ENCODE data around the gene OTULINL. TPM values are rescaled to one million over a fixed set of nuclear protein-coding genes. Genes with fewer than 3 reads are reported as not detected.

Gene OTULINL
- total and polyA plus RNA-seq, 2 of the 8 experiments (the other 6 are each of a cell fraction or from before 2014, with no cell fraction given): 3.1 to 8.3 TPM

DNA sequence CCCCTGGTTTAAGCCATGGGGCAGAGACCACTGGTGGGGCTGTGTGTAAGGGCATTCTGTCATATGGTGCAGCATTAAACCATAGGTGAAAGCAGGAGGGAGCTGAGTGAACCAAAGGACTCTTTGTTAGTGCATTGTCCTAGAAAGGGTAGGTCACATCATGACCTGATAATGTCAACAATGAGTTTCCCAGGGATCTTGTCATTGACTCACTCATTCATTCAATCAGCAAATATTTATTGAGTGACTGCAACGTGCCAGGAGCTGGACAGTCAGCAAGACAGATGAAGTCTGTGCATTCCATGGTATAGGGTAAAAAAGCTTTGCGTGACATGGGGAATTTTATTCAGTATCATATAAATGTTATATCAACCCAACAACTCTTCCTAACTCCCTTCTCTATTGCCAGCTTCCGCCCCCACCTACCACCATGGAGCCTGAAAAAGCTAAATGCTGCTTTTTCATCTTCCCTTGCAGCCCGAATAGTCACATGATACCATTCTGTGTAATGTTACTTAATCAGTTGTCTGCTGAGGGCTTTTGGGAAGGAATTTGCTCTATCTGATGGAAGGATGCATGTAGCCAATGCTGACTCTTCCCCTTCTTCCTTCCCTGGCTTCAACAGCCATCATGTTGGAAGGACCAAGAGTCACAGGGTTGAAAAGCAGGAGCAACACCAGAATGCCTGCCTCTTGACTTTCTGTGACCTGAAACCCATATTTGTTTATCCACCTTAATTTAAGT is 11.5 kb upstream of the OTULINL start:
- POLR2A ChIA-PET (ENCODE audit: partially characterized antibody): interaction anchor here (1.3 kb wide), 1 partner anchor 12 kb away, joined by 3 read pairs; the partner anchor contains the start of gene OTULINL
- no peak for FAIRE-seq
- H3K4me3 ChIP-seq (ENCODE audit: extremely low read depth in 1 of 4, insufficient read depth in 2 of 4, low read depth in 3 of 4, low read length in 4 of 4): no peak overlapping the region

More for the DNA sequence above, 11.5 kb upstream of the OTULINL start:
- Histone ChIP-seq H3K79me2 (ENCODE audit: control insufficient read depth in 1 of 2, insufficient read depth in 2 of 2, low read length in 2 of 2) (no peaks in the 10 kb centered on the region), H3K14ac (ENCODE audit: insufficient read length) (no peak overlapping the region), H3K27me3 (replicated peaks in 1 of 4; ENCODE audit: control insufficient read depth in 3 of 4, extremely low read depth in 1 of 4, insufficient read depth in 3 of 4, low read length in 3 of 4) (no peaks in the 10 kb centered on the region), H2BK120ac (replicated peaks; ENCODE audit: low read depth, low read length) (no peak overlapping the region), H4K91ac (replicated peaks; ENCODE audit: insufficient read length, low read length) (no peak overlapping the region), H3K4ac (replicated peaks; ENCODE audit: insufficient read length, low read depth, low read length) (no peak overlapping the region), H2AK5ac (ENCODE audit: low read depth, low read length) (no peak overlapping the region), H3K27ac (ENCODE audit: low read depth, low read length) (no peak overlapping the region), H3K4me2 (ENCODE audit: insufficient read depth in 1 of 2, low read depth in 2 of 2, low read length in 2 of 2) (no peak overlapping the region), H3K23me2 (ENCODE audit: low read depth, low read length) (no peaks in the 10 kb centered on the region), H3K4me1 (replicated peaks in 1 of 4; ENCODE audit: control insufficient read depth in 3 of 4, insufficient read depth in 4 of 4, low read length in 3 of 4) (no peaks in the 10 kb centered on the region), H4K20me1 (replicated peaks in 1 of 2; ENCODE audit: control insufficient read depth in 1 of 2, insufficient read depth in 2 of 2, low read length in 2 of 2) (no peaks in the 10 kb centered on the region), H2BK20ac (ENCODE audit: low read length) (no peak overlapping the region), H3K36me3 (ENCODE audit: control insufficient read depth in 2 of 4, insufficient read depth in 4 of 4, low read length in 3 of 4) (no peaks in the 10 kb centered on the region), H4K8ac (ENCODE audit: extremely low read depth, insufficient read depth, low read length) (no peak overlapping the region), H3K79me1 (ENCODE audit: low read depth, low read length) (no peaks in the 10 kb centered on the region), H2AFZ (ENCODE audit: low read length) (no peak overlapping the region), H4K5ac (ENCODE audit: insufficient read length, low read depth, low read length) (no peak overlapping the region), H3K56ac (replicated peaks; ENCODE audit: insufficient read length, low read depth, low read length) (no peak overlapping the region), H3K9me3 (ENCODE audit: insufficient read depth in 2 of 2, low read depth in 1 of 2, low read length in 1 of 2) (peaks cover 0 to 3% of the 10 kb centered on the region in 2 experiments; a peak in 1 of 4 replicates), H3K18ac (ENCODE audit: extremely low read depth, low read length) (no peak overlapping the region), H3K9ac (replicated peaks in 1 of 4; ENCODE audit: extremely low read depth in 1 of 4, low read depth in 3 of 4, low read length in 3 of 4) (no peak overlapping the region), H2BK5ac (ENCODE audit: low read depth, low read length) (no peak overlapping the region), H2BK15ac (ENCODE audit: low read length) (no peak overlapping the region), H3K23ac (ENCODE audit: insufficient read length) (no peak overlapping the region), H2BK12ac (ENCODE audit: low read depth, low read length) (no peak overlapping the region)
- TF ChIP-seq SRF (IDR thresholded peaks at IDR 0.05; ENCODE audit: low read depth, low read length) (no peak), SP1 (IDR thresholded peaks at IDR 0.05; ENCODE audit: low read depth, low read length) (no peak), CBX5 (IDR thresholded peaks at IDR 0.05; ENCODE audit: low read depth, low read length) (no peak), SIN3A (conservative IDR thresholded peaks at IDR 0.05 in 1 of 2, IDR thresholded peaks at IDR 0.05 in 1 of 2; ENCODE audit: low read depth in 1 of 2, low read length in 2 of 2) (no peak), NRF1 (IDR thresholded peaks at IDR 0.05; ENCODE audit: low read depth, low read length) (no peak), KDM4A (IDR thresholded peaks at IDR 0.05; ENCODE audit: low read depth, low read length, severe bottlenecking) (no peak), RBBP5 (IDR thresholded peaks at IDR 0.05; ENCODE audit: borderline replicate concordance, low read depth, low read length) (no peak), JUN (IDR thresholded peaks at IDR 0.05; ENCODE audit: low read depth, low read length) (no peak), ZNF274 (IDR thresholded peaks at IDR 0.05; ENCODE audit: borderline replicate concordance, extremely low read depth, low read length) (no peak)
- TF ChIP-seq, protein P1, sequence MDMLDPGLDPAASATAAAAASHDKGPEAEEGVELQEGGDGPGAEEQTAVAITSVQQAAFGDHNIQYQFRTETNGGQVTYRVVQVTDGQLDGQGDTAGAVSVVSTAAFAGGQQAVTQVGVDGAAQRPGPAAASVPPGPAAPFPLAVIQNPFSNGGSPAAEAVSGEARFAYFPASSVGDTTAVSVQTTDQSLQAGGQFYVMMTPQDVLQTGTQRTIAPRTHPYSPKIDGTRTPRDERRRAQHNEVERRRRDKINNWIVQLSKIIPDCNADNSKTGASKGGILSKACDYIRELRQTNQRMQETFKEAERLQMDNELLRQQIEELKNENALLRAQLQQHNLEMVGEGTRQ (IDR thresholded peaks at IDR 0.05; ENCODE audit: low read length): no peak
- CTCF ChIA-PET (ENCODE audit: partially characterized antibody): interaction anchor here (0.6 to 1.8 kb wide), 3 partner anchors 12 to 79 kb away, joined by 3 to 6 read pairs (median 5); partner anchors contain the start of gene OTULINL
- no peak for DNase-seq (ENCODE audit: low read depth in 1 of 2, low spot score in 2 of 2)
- 88% methylated on average over 4 of the region's 4 CpGs; no CpG with 5 or more reads in 1 of the 2 experiments for WGBS, 2 experiments (ENCODE audit: extremely low coverage in 1 of 2, insufficient coverage in 1 of 2, insufficient read length in 1 of 2, insufficient replicate concordance in 2 of 2, low coverage in 1 of 2, low lambda C conversion rate in 2 of 2, missing lambda C conversion rate in 1 of 2)

All from H1 (cell line).